NCI-H1092 treated with DMSO at 0.1 percent for 48 hours (cell line): ENCODE data around the gene ZSWIM5.
"Not testable (repeated sequence)": the region's sequence is repeated elsewhere in the genome, so short reads cannot be mapped to it uniquely, and the experiment has no call there.

Source experiments
- DNase-seq: peaks from one replicate; lab custom pipeline; 2025; lab: John Stamatoyannopoulos, UW

ZSWIM5 gene

GRCh38 chr1:45141247-45142003, 65.0 kb downstream of the ZSWIM5 start:
- no peak for DNase-seq

DNA sequence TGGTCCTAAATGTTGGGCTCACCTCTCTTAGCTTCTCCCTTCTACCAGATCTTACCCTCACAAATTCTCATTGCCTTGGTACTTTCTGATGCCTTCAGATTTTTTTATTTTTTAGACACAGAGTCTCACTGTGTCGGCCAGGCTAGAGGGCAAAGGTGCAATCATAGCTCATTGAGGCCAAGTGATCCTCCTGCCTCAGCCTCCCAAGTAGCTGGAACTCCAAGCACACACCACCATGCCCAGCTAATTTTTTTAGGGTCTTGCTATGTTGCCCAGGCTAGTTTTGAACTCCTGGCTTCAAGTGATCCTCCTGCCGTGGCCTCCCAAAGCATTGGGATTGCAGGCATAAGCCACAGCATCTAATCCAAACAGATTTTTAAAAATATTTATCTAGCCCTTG, 69.4 kb downstream of the ZSWIM5 start:
- no peak for DNase-seq

- DNase-seq, result no peak
Observed at GRCh38 chr1:45135316-45135715, 71.1 kb downstream of the ZSWIM5 start.

GRCh38 chr1:45134461-45134873, 71.9 kb downstream of the ZSWIM5 start:
- DNase-seq, result no peak

- not testable (repeated sequence) for DNase-seq
Observed at GRCh38 chr1:45132719-45133118, 73.7 kb downstream of the ZSWIM5 start.

GRCh38 chr1:45123358-45123757, 83.0 kb downstream of the ZSWIM5 start:
- no peak for DNase-seq

DNA sequence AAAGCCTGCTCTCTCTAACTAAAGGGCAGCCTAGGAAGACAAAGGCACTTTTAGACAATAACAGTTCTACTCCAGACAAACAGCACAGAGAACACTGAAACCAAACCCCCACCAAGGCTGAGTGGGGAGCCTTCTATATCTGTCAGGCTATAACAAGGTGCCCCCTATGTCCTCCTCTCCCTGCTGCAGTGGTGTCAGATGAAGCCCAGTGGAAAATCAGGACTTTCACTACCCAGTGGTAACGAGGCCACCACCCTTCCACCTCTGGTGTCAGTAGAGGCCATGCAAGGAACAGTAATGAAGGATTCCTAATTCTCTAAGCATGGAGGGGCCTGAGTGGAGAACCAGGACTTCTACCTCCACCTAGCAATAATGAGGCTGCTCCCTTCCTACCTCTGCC, 83.7 kb downstream of the ZSWIM5 start:
- DNase-seq, result no peak

DNA sequence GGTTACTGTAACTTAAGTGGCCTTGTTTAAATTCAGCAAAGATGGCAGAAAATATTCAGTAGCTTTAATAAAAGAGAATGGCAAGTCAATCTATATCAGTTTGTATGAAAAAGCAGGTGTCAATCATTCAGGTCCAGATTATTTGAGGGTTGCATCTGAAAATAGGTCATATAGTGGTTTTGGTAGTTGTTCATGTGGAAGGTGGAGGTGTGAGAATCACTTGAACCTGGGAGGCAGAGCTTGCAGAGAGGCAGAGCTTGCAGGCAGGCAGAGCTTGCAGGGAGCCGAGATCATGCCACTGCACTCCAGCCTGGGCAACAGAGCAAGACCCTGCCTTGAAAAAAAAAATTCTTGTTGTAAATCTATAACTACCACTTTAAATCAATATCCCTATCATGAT, 88.6 kb downstream of the ZSWIM5 start:
- DNase-seq, result no peak

GRCh38 chr1:45116820-45117219, 89.6 kb downstream of the ZSWIM5 start:
- no peak for DNase-seq

GRCh38 chr1:45116340-45116739, 90.1 kb downstream of the ZSWIM5 start:
- no peak for DNase-seq

DNA sequence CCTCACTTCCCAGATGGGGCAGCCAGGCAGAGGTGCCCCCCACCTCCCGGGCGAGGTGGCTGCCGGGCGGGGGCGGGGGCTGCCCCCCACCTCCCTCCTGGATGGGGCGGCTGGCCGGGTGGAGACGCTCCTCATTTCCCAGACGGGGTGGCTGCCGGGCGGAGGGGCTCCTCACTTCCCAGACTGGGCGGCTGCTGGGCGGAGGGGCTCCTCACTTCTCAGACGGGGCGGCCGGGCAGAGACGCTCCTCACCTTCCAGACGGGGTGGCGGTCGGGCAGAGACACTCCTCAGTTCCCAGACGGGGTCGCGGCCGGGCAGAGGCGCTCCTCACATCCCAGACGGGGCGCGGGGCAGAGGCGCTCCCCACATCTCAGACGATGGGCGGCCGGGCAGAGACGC, 91.2 kb downstream of the ZSWIM5 start:
- DNase-seq, result not testable (repeated sequence)

- DNase-seq, result no peak
Observed at GRCh38 chr1:45112661-45113060, 93.7 kb downstream of the ZSWIM5 start.

- no peak for DNase-seq
Observed at GRCh38 chr1:45111239-45111638, 95.2 kb downstream of the ZSWIM5 start.

DNA sequence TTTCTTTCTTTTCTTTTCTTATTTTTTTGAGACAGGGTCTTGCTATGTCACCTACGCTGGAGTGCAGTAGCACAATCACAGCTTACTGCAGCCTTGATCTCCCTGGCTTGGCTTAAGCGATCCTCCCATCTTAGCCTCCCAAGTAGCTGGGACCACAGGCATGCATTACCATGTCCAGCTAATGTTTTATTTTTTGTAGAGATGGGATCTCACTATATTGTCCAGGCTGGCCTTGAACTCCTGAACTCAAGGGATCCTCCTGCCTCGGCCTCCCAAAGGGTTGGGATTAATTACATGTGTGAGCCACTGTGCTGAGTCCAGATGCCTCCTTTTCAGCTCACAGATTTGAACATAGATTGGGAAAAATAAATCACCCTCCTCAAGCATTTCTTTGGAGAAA, 98.6 kb downstream of the ZSWIM5 start:
- no peak for DNase-seq

GRCh38 chr1:45106864-45107263, 99.5 kb downstream of the ZSWIM5 start:
- not testable (repeated sequence) for DNase-seq

DNA sequence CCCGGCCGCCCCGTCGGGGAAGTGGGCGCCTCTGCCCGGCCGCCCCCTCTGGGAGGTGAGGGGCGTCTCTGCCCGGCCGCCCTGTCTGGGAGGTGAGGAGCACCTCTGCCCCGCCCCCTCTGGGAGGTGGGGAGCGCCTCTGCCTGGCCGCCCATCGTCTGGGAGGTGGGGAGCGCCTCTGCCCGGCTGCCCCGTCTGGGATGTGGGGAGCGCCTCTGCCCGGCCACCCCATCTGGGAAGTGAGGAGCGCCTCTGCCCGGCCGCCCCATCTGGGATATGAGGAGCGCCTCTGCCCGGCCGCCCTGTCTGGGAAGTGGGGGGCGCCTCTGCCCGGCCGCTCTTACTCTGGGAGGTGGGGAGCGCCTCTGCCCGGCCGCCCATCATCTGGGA, 100.3 kb downstream of the ZSWIM5 start:
- not testable (repeated sequence) for DNase-seq

DNA sequence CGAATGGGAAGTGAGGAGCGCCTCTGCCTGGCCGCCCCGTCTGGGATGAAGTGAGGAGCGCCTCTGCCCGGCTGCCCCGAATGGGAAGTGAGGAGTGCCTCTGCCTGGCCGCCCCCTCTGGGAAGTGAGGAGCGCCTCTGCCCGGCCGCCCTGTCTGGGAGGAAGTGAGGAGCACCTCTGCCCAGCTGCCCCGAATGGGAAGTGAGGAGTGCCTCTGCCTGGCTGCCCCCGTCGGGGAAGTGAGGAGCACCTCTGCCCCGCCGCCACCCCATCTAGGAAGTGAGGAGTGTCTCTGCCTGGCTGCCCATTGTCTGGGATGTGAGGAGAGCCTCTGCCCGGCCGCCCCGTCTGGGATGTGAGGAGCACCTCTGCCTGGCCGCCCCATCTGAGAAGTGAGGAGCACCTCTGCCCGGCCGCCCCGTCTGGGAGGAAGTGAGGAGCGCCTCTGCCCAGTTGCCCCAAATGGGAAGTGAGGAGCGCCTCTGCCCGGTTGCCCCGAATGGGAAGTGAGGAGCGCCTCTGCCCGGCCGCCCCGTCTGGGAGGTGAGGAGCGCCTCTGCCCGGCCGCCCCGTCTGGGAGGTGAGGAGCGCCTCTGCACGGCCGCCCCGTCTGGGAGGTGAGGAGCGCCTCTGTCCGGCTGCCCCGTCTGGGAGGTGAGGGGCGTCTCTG, 100.8 kb downstream of the ZSWIM5 start:
- not testable (repeated sequence) for DNase-seq

- no peak for DNase-seq
Observed at GRCh38 chr1:45103534-45103933, 102.9 kb downstream of the ZSWIM5 start.

- no peak for DNase-seq
Observed at GRCh38 chr1:45101947-45102346, 104.5 kb downstream of the ZSWIM5 start.

- DNase-seq, result not testable (repeated sequence)
Observed at GRCh38 chr1:45101528-45101927, 104.9 kb downstream of the ZSWIM5 start.

DNA sequence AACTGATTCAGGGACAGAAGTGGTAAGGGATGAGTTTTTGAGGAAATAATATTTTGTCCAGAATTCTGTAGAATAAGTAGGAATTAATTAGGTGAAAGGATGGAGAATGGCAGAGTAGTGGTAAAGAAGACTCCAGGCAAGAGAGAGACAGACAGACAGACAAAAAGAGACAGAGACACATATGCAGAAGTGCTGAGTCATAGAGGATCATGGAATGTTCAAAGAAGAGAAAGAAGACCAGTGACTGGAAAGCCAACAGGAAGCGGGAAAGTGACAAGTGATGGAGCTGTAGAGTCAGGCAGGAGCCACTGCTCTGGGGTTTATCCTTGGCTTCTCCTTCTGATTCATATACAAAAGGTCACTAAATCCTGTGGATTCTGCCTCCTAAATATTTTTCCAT, 108.5 kb downstream of the ZSWIM5 start:
- no peak for DNase-seq

DNA sequence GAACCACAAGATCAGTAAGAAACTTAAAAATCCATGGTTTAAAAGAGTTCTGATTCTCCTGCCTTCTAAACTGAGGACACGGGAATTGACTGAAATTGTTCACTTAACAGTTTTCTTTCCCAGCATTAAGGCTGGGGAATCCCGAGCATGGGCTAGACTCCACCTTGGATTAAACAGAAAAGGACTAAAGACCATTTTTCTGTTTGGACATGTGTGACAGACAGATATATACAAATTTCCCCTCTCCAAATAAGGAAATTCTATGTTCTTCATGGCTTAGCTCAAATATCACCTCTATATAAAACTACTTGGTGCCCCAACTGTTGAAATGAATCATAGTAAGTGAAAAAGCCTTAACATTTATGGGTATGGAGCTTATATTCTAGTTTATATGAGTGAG, 109.3 kb downstream of the ZSWIM5 start:
- no peak for DNase-seq

DNA sequence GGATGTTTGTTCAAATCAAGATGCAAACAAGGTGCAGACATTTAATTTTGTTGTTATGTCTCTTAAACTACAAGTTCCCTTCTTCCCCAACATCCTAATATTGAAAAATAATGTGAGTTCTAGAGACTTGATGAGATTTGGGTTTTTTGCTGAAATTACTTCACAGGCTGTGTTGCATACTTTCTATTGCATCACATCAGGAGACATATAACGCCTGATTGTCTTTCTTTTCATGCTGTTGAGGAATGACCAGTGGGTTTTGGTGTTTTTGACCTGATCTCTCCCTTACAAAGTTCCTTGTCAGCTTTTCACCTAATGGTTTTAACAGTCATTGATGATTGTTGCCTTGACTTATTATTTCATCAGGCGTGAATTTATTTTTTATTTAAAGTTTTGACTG, 111.0 kb downstream of the ZSWIM5 start:
- DNase-seq, result no peak

GRCh38 chr1:45094371-45094770, 112.0 kb downstream of the ZSWIM5 start:
- DNase-seq, result not testable (repeated sequence)
